Memory B cell (primary cell): Measurements from ENCODE around the gene FBRSL1.

Experiments
- ATAC-seq: fragments of 150-1000 bp; cut with Tn5 transposase; 2 replicates; pipeline ENCODE4 v1.10.0; 2021; ENCODE audit warnings: low read depth, mild to moderate bottlenecking, moderate library complexity
- DNase-seq, 2 donors: peaks; one replicate each; pipeline ENCODE4 v3.0.0; 2022; ENCODE audit warnings: low spot score in 2 of 2
- H3K27ac Mint-ChIP-seq: one replicate; pipeline ENCODE4 v1.8.0; 2022; ENCODE audit warnings: mild to moderate bottlenecking, moderate library complexity, mixed read lengths
- H3K27me3 Mint-ChIP-seq: one replicate; pipeline ENCODE4 v1.8.0; 2022; ENCODE audit warnings: mixed read lengths
- H3K36me3 Mint-ChIP-seq: one replicate; pipeline ENCODE4 v1.8.0; 2022; ENCODE audit warnings: mild to moderate bottlenecking, mixed read lengths
- H3K4me1 Mint-ChIP-seq: one replicate; pipeline ENCODE4 v1.8.0; 2022; ENCODE audit warnings: mixed read lengths
- H3K4me3 Mint-ChIP-seq: one replicate; pipeline ENCODE4 v1.8.0; 2022; ENCODE audit warnings: mild to moderate bottlenecking, moderate library complexity, mixed read lengths
- H3K9me3 Mint-ChIP-seq: one replicate; pipeline ENCODE4 v1.8.0; 2022; ENCODE audit warnings: mixed read lengths

FBRSL1 gene

GRCh38 chr12:132546647-132547046, 56.7 kb downstream of the FBRSL1 start:
- DNase-seq (no peak), ATAC-seq (no peak)
- H3K36me3 Mint-ChIP-seq, result peaks cover 4% of the 10 kb centered on the region

GRCh38 chr12:132547205-132547740, 57.3 kb downstream of the FBRSL1 start:
- ATAC-seq (no peak), DNase-seq (no peak)
- Mint-ChIP-seq H3K9me3 (no peaks in the 10 kb centered on the region), H3K36me3 (peaks cover 6% of the 10 kb centered on the region), H3K4me3 (no peak overlapping the region), H3K27ac (no peak overlapping the region), H3K27me3 (no peaks in the 10 kb centered on the region), H3K4me1 (peaks cover 5% of the 10 kb centered on the region)

More at GRCh38 chr12:132546647-132547046, 56.7 kb downstream of the FBRSL1 start:
- H3K4me1 Mint-ChIP-seq, result peaks cover 5% of the 10 kb centered on the region
- H3K4me3 Mint-ChIP-seq, result no peak overlapping the region
- H3K27ac Mint-ChIP-seq, result no peak overlapping the region
- H3K9me3 Mint-ChIP-seq, result no peaks in the 10 kb centered on the region
- no peaks in the 10 kb centered on the region for H3K27me3 Mint-ChIP-seq

- H3K36me3 Mint-ChIP-seq, result peaks cover 9% of the 10 kb centered on the region
- ATAC-seq (no peak), DNase-seq (no peak)
- no peak overlapping the region for H3K27ac Mint-ChIP-seq
- H3K4me1 Mint-ChIP-seq, result peaks cover 5% of the 10 kb centered on the region
- no peaks in the 10 kb centered on the region for H3K27me3 Mint-ChIP-seq
- no peak overlapping the region for H3K4me3 Mint-ChIP-seq
- H3K9me3 Mint-ChIP-seq, result no peaks in the 10 kb centered on the region
These were observed 58.6 kb downstream of the FBRSL1 start for GRCh38 chr12:132548430-132549058.

GRCh38 chr12:132549059-132549458, 59.1 kb downstream of the FBRSL1 start:
- Mint-ChIP-seq H3K27ac (no peak overlapping the region), H3K27me3 (no peaks in the 10 kb centered on the region), H3K9me3 (no peaks in the 10 kb centered on the region), H3K4me3 (no peak overlapping the region), H3K36me3 (peaks cover 9% of the 10 kb centered on the region), H3K4me1 (peaks cover 5% of the 10 kb centered on the region)
- ATAC-seq (no peak), DNase-seq (no peak)

GRCh38 chr12:132550014-132550802, 60.3 kb downstream of the FBRSL1 start:
- Mint-ChIP-seq H3K4me1 (no peaks in the 10 kb centered on the region), H3K27ac (no peak overlapping the region), H3K27me3 (no peaks in the 10 kb centered on the region), H3K9me3 (no peaks in the 10 kb centered on the region), H3K4me3 (no peak overlapping the region), H3K36me3 (peaks cover 5% of the 10 kb centered on the region)
- DNase-seq, result no peak
- no peak for ATAC-seq

- no peaks in the 10 kb centered on the region for H3K4me1 Mint-ChIP-seq
- no peak for DNase-seq
- peaks cover 7% of the 10 kb centered on the region for H3K36me3 Mint-ChIP-seq
- H3K27ac Mint-ChIP-seq, result no peak overlapping the region
- no peak overlapping the region for H3K4me3 Mint-ChIP-seq
- no peaks in the 10 kb centered on the region for H3K9me3 Mint-ChIP-seq
- no peak for ATAC-seq
- no peaks in the 10 kb centered on the region for H3K27me3 Mint-ChIP-seq
These were observed 61.1 kb downstream of the FBRSL1 start for GRCh38 chr12:132550830-132551640.

GRCh38 chr12:132551641-132552031, 61.7 kb downstream of the FBRSL1 start:
- no peaks in the 10 kb centered on the region for H3K27me3 Mint-ChIP-seq
- no peak overlapping the region for H3K4me3 Mint-ChIP-seq
- H3K9me3 Mint-ChIP-seq, result no peaks in the 10 kb centered on the region
- peaks cover 7% of the 10 kb centered on the region for H3K36me3 Mint-ChIP-seq
- H3K4me1 Mint-ChIP-seq, result peaks cover under 1% of the 10 kb centered on the region
- ATAC-seq, result no peak
- DNase-seq, result no peak
- no peak overlapping the region for H3K27ac Mint-ChIP-seq

- peaks cover 7% of the 10 kb centered on the region for H3K36me3 Mint-ChIP-seq
- H3K4me3 Mint-ChIP-seq, result no peak overlapping the region
- H3K27me3 Mint-ChIP-seq, result no peaks in the 10 kb centered on the region
- H3K27ac Mint-ChIP-seq, result no peak overlapping the region
- no peaks in the 10 kb centered on the region for H3K9me3 Mint-ChIP-seq
- no peak for DNase-seq
- no peak for ATAC-seq
- H3K4me1 Mint-ChIP-seq, result peaks cover 11% of the 10 kb centered on the region
These were observed 65.1 kb downstream of the FBRSL1 start for GRCh38 chr12:132554845-132555630.

- H3K36me3 Mint-ChIP-seq, result peaks cover 7% of the 10 kb centered on the region
- H3K4me1 Mint-ChIP-seq, result peaks cover 11% of the 10 kb centered on the region
- H3K9me3 Mint-ChIP-seq, result no peaks in the 10 kb centered on the region
- no peaks in the 10 kb centered on the region for H3K27me3 Mint-ChIP-seq
- H3K27ac Mint-ChIP-seq, result no peak overlapping the region
- no peak for DNase-seq
- no peak for ATAC-seq
- no peak overlapping the region for H3K4me3 Mint-ChIP-seq
These were observed 65.7 kb downstream of the FBRSL1 start for GRCh38 chr12:132555686-132556085.

GRCh38 chr12:132556216-132556615, 66.3 kb downstream of the FBRSL1 start:
- H3K4me1 Mint-ChIP-seq, result peaks cover 13% of the 10 kb centered on the region
- H3K27ac Mint-ChIP-seq, result no peak overlapping the region
- H3K9me3 Mint-ChIP-seq, result no peaks in the 10 kb centered on the region

GRCh38 chr12:132556801-132557200, 66.8 kb downstream of the FBRSL1 start:
- DNase-seq (no peak), ATAC-seq (no peak)
- no peak overlapping the region for H3K4me3 Mint-ChIP-seq
- peaks cover 13% of the 10 kb centered on the region for H3K4me1 Mint-ChIP-seq
- H3K36me3 Mint-ChIP-seq, result peaks cover 7% of the 10 kb centered on the region
- H3K9me3 Mint-ChIP-seq, result no peaks in the 10 kb centered on the region
- H3K27me3 Mint-ChIP-seq, result no peaks in the 10 kb centered on the region
- H3K27ac Mint-ChIP-seq, result no peak overlapping the region

More at GRCh38 chr12:132556216-132556615, 66.3 kb downstream of the FBRSL1 start:
- ATAC-seq, result no peak
- Mint-ChIP-seq H3K27me3 (no peaks in the 10 kb centered on the region), H3K36me3 (peaks cover 7% of the 10 kb centered on the region), H3K4me3 (no peak overlapping the region)
- no peak for DNase-seq

- no peak overlapping the region for H3K4me3 Mint-ChIP-seq
- no peak for ATAC-seq
These were observed 67.5 kb downstream of the FBRSL1 start for GRCh38 chr12:132557291-132558015.

More at GRCh38 chr12:132557291-132558015, 67.5 kb downstream of the FBRSL1 start:
- DNase-seq, result no peak
- Mint-ChIP-seq H3K9me3 (no peaks in the 10 kb centered on the region), H3K4me1 (peaks cover 13% of the 10 kb centered on the region), H3K27ac (no peak overlapping the region), H3K36me3 (peaks cover 3% of the 10 kb centered on the region), H3K27me3 (no peaks in the 10 kb centered on the region)
